Uterus (tissue), 4 donors: ENCODE data around the gene NEUROD1. TPM values are rescaled to one million over a fixed set of nuclear protein-coding genes. Genes with fewer than 3 reads are reported as not detected.

Experiments used
- DNase-seq, 2 donors: peaks; one replicate each; pipeline ENCODE4 v3.0.0-alpha.2; 2019 to 2020
- H3K27ac ChIP-seq, 2 donors: fragments of 200-600 bp; sonication (generic); 1 replicate in 1 of 2; 2 replicates in 1 of 2; pipeline ENCODE4 v1.5.1; 2016 to 2018
- H3K27me3 ChIP-seq, 2 donors: fragments of 200-600 bp; sonication (generic); one replicate each; pipeline ENCODE4 v1.5.1; 2018 to 2019; ENCODE audit warnings: control low read depth in 1 of 2
- H3K36me3 ChIP-seq, 2 donors: fragments of 200-600 bp; sonication (generic); one replicate each; pipeline ENCODE4 v1.5.1; 2019; ENCODE audit warnings: control low read depth in 1 of 2
- H3K4me1 ChIP-seq, 2 donors: fragments of 200-600 bp; sonication (generic); one replicate each; pipeline ENCODE4 v1.5.1; 2018 to 2019; ENCODE audit warnings: control low read depth in 1 of 2
- H3K4me3 ChIP-seq, 2 donors: fragments of 200-600 bp; sonication (generic); 1 replicate in 1 of 2; 2 replicates in 1 of 2; pipeline ENCODE4 v1.5.1; 2018 to 2019; ENCODE audit warnings: mild to moderate bottlenecking in 1 of 2
- H3K9me3 ChIP-seq, 2 donors: fragments of 200-600 bp; sonication (generic); one replicate each; pipeline ENCODE4 v1.5.1; 2019; ENCODE audit warnings: control low read depth in 1 of 2
- CTCF ChIP-seq, 4 experiments: fragments of 200-600 bp in 2 of 4; fragments of 450-650 bp in 2 of 4; sonication (generic) in 2 of 4; IDR thresholded peaks; one replicate each; pipeline ENCODE4 v1.5.1; 2016 to 2019; ENCODE audit warnings: antibody characterized with exemption in 4 of 4, mild to moderate bottlenecking in 2 of 4, moderate library complexity in 1 of 4
- POLR2A ChIP-seq, 2 donors: fragments of 450-650 bp; IDR thresholded peaks; one replicate each; pipeline ENCODE4 v1.6.1; 2016; ENCODE audit warnings: antibody characterized with exemption in 2 of 2, mild to moderate bottlenecking in 1 of 2, moderate library complexity in 1 of 2
- intact Hi-C: fragments of 100-400 bp; cut with DNase I; formaldehyde crosslinking; loops from one replicate; pipeline ENCODE4 v1.15.1; 2023; ENCODE audit warnings: low total_unique reads
- total RNA-seq, 4 donors: library from RNA; depleted of rRNA in 3 of 4; stranded (reverse); fragments of >200 nt in 3 of 4; gene quantifications; one replicate each; pipeline versions ENCODE4 v1.1.0 to v1.2.4, GENCODE V29; 2014 to 2023
- donor health status: DM: yes; HTN: yes; CAD: no.

The NEUROD1 gene
- total RNA-seq, 4 donors from 2014 or later = not detected

GRCh38 chr2:181672255-181673008, 7.9 kb downstream of the NEUROD1 start:
- DNase-seq = no peak
- Histone ChIP-seq H3K4me1 (no peaks in the 10 kb centered on the region), H3K27ac (no peak overlapping the region), H3K36me3 (no peaks in the 10 kb centered on the region), H3K4me3 (no peak overlapping the region), H3K9me3 (no peaks in the 10 kb centered on the region), H3K27me3 (peaks cover 0 to 17% of the 10 kb centered on the region in 2 donors)
- no peak for TF ChIP-seq POLR2A (IDR thresholded peaks at IDR 0.05)
- TF ChIP-seq CTCF (IDR thresholded peaks at IDR 0.05) = no peak
- intact Hi-C loops = no loop called here

GRCh38 chr2:181670632-181671031, 9.7 kb downstream of the NEUROD1 start:
- H3K4me3 ChIP-seq = no peak overlapping the region
- peaks cover 0 to 5% of the 10 kb centered on the region in 2 donors for H3K27me3 ChIP-seq
- intact Hi-C loops = no loop called here
- no peak for DNase-seq
- H3K9me3 ChIP-seq = no peaks in the 10 kb centered on the region
- H3K36me3 ChIP-seq = no peaks in the 10 kb centered on the region
- no peak overlapping the region for H3K27ac ChIP-seq
- no peaks in the 10 kb centered on the region for H3K4me1 ChIP-seq
- TF ChIP-seq CTCF (IDR thresholded peaks at IDR 0.05) (no peak), POLR2A (IDR thresholded peaks at IDR 0.05) (no peak)

- Histone ChIP-seq H3K27ac (no peak overlapping the region), H3K36me3 (no peaks in the 10 kb centered on the region), H3K4me3 (no peak overlapping the region), H3K27me3 (no peaks in the 10 kb centered on the region), H3K4me1 (no peaks in the 10 kb centered on the region), H3K9me3 (no peaks in the 10 kb centered on the region)
- no peak for DNase-seq
- intact Hi-C loops = no loop called here
- TF ChIP-seq CTCF (IDR thresholded peaks at IDR 0.05) (no peak), POLR2A (IDR thresholded peaks at IDR 0.05) (no peak)
Measured at GRCh38 chr2:181667234-181667633, 13.1 kb downstream of the NEUROD1 start.

- Histone ChIP-seq H3K4me3 (no peak overlapping the region), H3K27me3 (no peaks in the 10 kb centered on the region), H3K36me3 (no peaks in the 10 kb centered on the region), H3K9me3 (no peaks in the 10 kb centered on the region), H3K4me1 (no peaks in the 10 kb centered on the region), H3K27ac (no peak overlapping the region)
- intact Hi-C loops = no loop called here
- no peak for TF ChIP-seq CTCF (IDR thresholded peaks at IDR 0.05)
- no peak for TF ChIP-seq POLR2A (IDR thresholded peaks at IDR 0.05)
- DNase-seq = no peak
Measured at GRCh38 chr2:181662287-181662686, 18.0 kb downstream of the NEUROD1 start.

- Histone ChIP-seq H3K27me3 (no peaks in the 10 kb centered on the region), H3K4me3 (no peak overlapping the region), H3K4me1 (peaks cover 0 to 4% of the 10 kb centered on the region in 2 donors), H3K9me3 (no peaks in the 10 kb centered on the region), H3K27ac (no peak overlapping the region), H3K36me3 (no peaks in the 10 kb centered on the region)
- intact Hi-C loops = no loop called here
- DNase-seq = no peak
- TF ChIP-seq POLR2A (IDR thresholded peaks at IDR 0.05) = no peak
- TF ChIP-seq CTCF (IDR thresholded peaks at IDR 0.05) = no peak
Measured at GRCh38 chr2:181660181-181660580, 20.1 kb downstream of the NEUROD1 start.
